ENCODE results near the gene FAAP20.

FAAP20 gene

DNA sequence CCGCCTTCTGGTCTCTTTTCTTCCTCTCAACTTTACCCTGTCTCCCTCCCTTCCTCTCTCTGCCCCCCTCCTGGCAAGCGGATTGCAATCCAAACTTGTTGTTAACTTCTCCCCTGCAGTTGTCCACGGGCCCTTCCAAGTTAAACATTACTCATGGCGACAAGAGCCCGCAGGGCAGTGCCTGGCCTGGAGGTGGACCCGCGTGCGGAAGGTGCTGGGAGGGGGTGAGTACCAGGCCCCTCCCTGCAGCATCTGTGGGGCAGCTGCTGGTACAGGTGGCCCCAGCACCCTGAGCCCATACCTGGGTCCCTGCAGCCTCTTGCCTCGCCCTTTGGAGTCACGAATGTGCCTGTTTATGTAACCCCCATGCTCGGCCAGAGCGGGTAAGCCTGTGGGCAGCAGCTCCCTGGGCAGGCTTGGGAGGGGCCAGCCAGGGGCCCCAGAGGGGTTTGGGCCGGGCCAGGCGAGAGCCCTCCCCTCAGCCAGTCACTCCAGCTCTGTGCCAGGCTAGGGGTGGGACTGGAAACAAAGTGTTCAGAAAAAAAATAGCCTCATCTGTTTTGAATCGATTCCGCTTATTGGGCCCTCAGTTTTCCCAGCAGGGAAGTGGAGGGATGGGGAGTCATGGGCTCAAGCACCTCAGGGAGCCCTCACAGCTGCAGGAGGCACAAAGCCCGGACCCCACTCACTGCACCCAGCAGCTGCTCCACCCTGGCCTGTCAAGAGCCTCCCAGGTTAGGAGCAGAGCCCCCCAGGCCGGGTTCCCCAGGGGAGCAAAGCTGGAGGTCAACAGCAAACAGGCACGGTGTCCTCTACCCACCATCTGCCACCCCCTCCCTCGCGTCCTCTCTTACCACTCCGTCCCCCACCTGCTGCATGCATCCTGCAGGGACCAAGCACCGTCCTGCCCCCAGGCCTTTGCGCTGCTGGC is 14.0 kb upstream of the FAAP20 start:
- Histone ChIP-seq H3K4me1 (ENCODE audit: control insufficient read depth, insufficient read depth, low read length, poor library complexity, severe bottlenecking) (peaks cover 51% of the 10 kb centered on the region), H3K9me3 (ENCODE audit: control insufficient read depth, low read length) (no peaks in the 10 kb centered on the region), H3K36me3 (ENCODE audit: control insufficient read depth, insufficient read depth, low read length) (no peaks in the 10 kb centered on the region), H3K27ac (ENCODE audit: low read depth, low read length, severe bottlenecking) (peak overlapping the region; percentile 10), H3K4me3 (ENCODE audit: extremely low read depth, insufficient read depth, low read length, poor library complexity, severe bottlenecking) (no peak overlapping the region)
- 86 to 89% methylated on average over 18 of the region's 24 CpGs for WGBS, 2 experiments (ENCODE audit: insufficient coverage in 2 of 2)

- Histone ChIP-seq H3K36me3 (ENCODE audit: control insufficient read depth, insufficient read depth, low read length) (no peaks in the 10 kb centered on the region), H3K27ac (ENCODE audit: low read depth, low read length, severe bottlenecking) (no peak overlapping the region), H3K4me1 (ENCODE audit: control insufficient read depth, insufficient read depth, low read length, poor library complexity, severe bottlenecking) (peaks cover 40% of the 10 kb centered on the region), H3K4me3 (ENCODE audit: extremely low read depth, insufficient read depth, low read length, poor library complexity, severe bottlenecking) (no peak overlapping the region), H3K9me3 (ENCODE audit: control insufficient read depth, low read length) (no peaks in the 10 kb centered on the region)
- 89 to 93% methylated on average over 14 to 16 of the region's 16 CpGs for WGBS, 2 experiments (ENCODE audit: insufficient coverage in 2 of 2)
Measured at GRCh38 chr1:2206813-2207487, 12.4 kb upstream of the FAAP20 start.

DNA sequence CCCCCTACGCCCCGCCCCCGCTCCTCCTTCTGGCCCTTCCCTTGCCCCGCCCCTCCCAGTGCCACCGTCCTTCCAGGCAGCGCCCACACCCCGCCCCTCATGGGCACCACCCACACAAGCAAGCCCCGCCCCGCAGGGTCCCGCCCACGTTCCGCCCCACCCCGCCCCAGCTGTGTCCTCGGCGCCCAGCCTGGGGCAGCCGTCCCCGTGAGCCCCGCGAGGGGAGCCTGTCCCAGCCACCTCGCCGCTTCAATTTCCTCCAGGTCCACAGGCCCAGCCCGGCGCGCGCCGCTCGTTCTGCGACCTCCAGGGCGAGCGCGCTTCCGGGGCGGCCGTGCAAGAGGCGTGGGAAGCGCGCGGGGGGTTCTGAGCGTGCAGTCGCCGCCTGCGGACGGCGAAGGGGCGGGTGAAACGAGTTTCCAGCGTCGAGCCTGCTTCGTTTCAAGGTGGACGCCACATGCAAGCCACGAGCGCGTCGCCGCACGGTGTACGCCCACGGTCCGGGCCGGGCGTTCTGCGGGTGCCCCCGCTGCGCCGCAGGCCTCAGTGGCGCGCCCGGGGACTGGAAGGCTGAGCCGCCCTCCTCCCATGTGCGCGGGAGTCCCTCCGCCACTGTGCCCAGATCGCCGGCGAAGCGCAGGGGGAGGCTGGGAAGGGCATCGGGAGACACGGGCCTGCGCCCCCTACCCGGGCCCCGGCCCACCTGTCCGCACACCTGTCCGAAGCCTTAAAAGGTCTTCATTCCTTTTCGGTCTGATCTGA is 10.8 kb upstream of the FAAP20 start:
- Histone ChIP-seq H3K9me3 (ENCODE audit: control insufficient read depth, low read length) (no peaks in the 10 kb centered on the region), H3K4me1 (ENCODE audit: control insufficient read depth, insufficient read depth, low read length, poor library complexity, severe bottlenecking) (peaks cover 40% of the 10 kb centered on the region), H3K4me3 (ENCODE audit: extremely low read depth, insufficient read depth, low read length, poor library complexity, severe bottlenecking) (peak overlapping the region; percentile 33), H3K36me3 (ENCODE audit: control insufficient read depth, insufficient read depth, low read length) (no peaks in the 10 kb centered on the region), H3K27ac (ENCODE audit: low read depth, low read length, severe bottlenecking) (peak overlapping the region; percentile 57)
- 24 to 33% methylated on average over 64 to 72 of the region's 84 CpGs for WGBS, 2 experiments (ENCODE audit: insufficient coverage in 2 of 2)

GRCh38 chr1:2204415-2205190 is 10.0 kb upstream of the FAAP20 start:
- H3K27ac ChIP-seq (ENCODE audit: low read depth, low read length, severe bottlenecking) = peak overlapping the region; percentile 89
- peaks cover 40% of the 10 kb centered on the region for H3K4me1 ChIP-seq (ENCODE audit: control insufficient read depth, insufficient read depth, low read length, poor library complexity, severe bottlenecking)
- 3 to 4% methylated on average over 20 to 23 of the region's 60 CpGs for WGBS, 2 experiments (ENCODE audit: insufficient coverage in 2 of 2)
- peak overlapping the region; percentile 44 for H3K4me3 ChIP-seq (ENCODE audit: extremely low read depth, insufficient read depth, low read length, poor library complexity, severe bottlenecking)
- no peaks in the 10 kb centered on the region for H3K36me3 ChIP-seq (ENCODE audit: control insufficient read depth, insufficient read depth, low read length)
- H3K9me3 ChIP-seq (ENCODE audit: control insufficient read depth, low read length) = no peaks in the 10 kb centered on the region

GRCh38 chr1:2203671-2204414 is 9.3 kb upstream of the FAAP20 start:
- 91 to 92% methylated on average over 20 to 23 of the region's 25 CpGs for whole genome bisulfite sequencing, 2 experiments (ENCODE audit: insufficient coverage in 2 of 2)
- H3K27ac ChIP-seq (ENCODE audit: low read depth, low read length, severe bottlenecking) = peak overlapping the region; percentile 89
- H3K36me3 ChIP-seq (ENCODE audit: control insufficient read depth, insufficient read depth, low read length) = no peaks in the 10 kb centered on the region
- no peaks in the 10 kb centered on the region for H3K9me3 ChIP-seq (ENCODE audit: control insufficient read depth, low read length)
- peak overlapping the region; percentile 44 for H3K4me3 ChIP-seq (ENCODE audit: extremely low read depth, insufficient read depth, low read length, poor library complexity, severe bottlenecking)
- H3K4me1 ChIP-seq (ENCODE audit: control insufficient read depth, insufficient read depth, low read length, poor library complexity, severe bottlenecking) = peaks cover 40% of the 10 kb centered on the region

DNA sequence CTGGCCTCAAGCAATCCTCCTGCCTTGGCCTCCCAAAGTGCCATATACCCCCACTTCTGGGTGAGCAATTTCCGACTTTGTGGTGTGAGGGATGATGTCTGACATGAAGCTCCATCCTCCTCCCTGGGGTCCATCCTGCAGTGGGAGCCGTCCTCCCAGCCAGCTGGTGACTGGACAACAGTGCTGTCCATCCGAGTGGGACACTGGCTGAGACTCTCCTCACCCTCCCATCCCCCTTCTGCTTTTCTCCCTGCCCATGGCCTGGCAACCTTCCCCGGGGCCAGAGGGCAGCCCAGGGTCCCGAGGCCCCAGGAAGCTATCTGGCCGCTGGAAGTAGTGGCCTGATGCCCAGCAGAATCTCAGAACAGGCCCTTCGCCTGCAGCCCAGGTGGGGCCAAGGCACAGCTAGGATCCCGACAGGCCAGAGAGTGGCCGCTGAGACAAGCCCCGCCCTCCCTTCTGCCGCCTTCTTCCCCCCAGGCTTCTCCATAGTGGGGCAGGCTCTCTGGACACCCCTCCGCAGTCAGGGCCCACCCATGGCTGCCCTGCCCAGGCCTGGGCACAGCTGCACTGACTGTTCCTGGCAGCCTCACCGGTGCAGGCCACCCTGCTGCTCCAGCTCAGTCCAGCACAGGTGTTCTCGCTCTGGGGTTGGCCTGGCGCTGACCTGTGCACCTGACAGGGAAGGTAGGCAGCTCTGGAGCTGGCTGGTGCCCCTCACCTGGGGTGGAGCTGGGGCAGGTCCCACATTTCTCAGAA is 8.4 kb upstream of the FAAP20 start:
- Histone ChIP-seq H3K4me1 (ENCODE audit: control insufficient read depth, insufficient read depth, low read length, poor library complexity, severe bottlenecking) (peaks cover 32% of the 10 kb centered on the region), H3K4me3 (ENCODE audit: extremely low read depth, insufficient read depth, low read length, poor library complexity, severe bottlenecking) (no peak overlapping the region), H3K27ac (ENCODE audit: low read depth, low read length, severe bottlenecking) (no peak overlapping the region), H3K36me3 (ENCODE audit: control insufficient read depth, insufficient read depth, low read length) (no peaks in the 10 kb centered on the region), H3K9me3 (ENCODE audit: control insufficient read depth, low read length) (no peaks in the 10 kb centered on the region)
- 81 to 88% methylated on average over 11 to 12 of the region's 15 CpGs for WGBS, 2 experiments (ENCODE audit: insufficient coverage in 2 of 2)

DNA sequence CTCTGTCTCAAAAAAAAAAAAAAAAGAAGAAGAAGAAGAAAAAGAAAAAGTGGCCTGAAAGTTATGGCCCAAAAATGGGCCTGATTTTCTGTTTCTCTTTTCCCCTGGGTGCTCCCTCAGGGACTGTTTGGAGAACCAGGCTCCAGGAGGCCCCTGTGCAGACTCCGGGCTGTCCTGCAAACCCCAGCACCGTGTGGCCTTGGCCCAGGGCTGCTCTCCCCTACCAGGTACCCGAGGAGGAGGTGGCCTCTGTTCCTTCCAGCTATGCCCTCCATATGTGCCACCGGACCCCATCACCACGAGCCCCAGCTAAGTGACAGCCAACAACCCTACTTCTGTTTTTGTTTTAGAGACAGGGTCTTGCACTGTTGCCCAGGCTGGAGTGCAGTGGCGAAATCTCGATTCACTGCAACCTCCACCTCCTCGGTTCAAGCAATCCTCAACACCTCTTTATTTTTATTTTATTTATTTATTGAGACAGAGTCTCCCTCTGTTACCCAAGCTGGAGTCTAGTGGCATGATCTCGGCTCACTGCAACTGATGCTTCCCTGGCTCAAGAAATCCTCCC is 7.5 kb upstream of the FAAP20 start:
- 89 to 94% methylated on average over 5 to 6 of the region's 9 CpGs for WGBS, 2 experiments (ENCODE audit: insufficient coverage in 2 of 2)
- peaks cover 25% of the 10 kb centered on the region for H3K4me1 ChIP-seq (ENCODE audit: control insufficient read depth, insufficient read depth, low read length, poor library complexity, severe bottlenecking)
- H3K27ac ChIP-seq (ENCODE audit: low read depth, low read length, severe bottlenecking) = no peak overlapping the region
- no peaks in the 10 kb centered on the region for H3K36me3 ChIP-seq (ENCODE audit: control insufficient read depth, insufficient read depth, low read length)
- H3K4me3 ChIP-seq (ENCODE audit: extremely low read depth, insufficient read depth, low read length, poor library complexity, severe bottlenecking) = no peak overlapping the region
- no peaks in the 10 kb centered on the region for H3K9me3 ChIP-seq (ENCODE audit: control insufficient read depth, low read length)

- no peak overlapping the region for H3K27ac ChIP-seq (ENCODE audit: low read depth, low read length, severe bottlenecking)
- H3K36me3 ChIP-seq (ENCODE audit: control insufficient read depth, insufficient read depth, low read length) = no peaks in the 10 kb centered on the region
- no peak overlapping the region for H3K4me3 ChIP-seq (ENCODE audit: extremely low read depth, insufficient read depth, low read length, poor library complexity, severe bottlenecking)
- H3K4me1 ChIP-seq (ENCODE audit: control insufficient read depth, insufficient read depth, low read length, poor library complexity, severe bottlenecking) = peaks cover 24% of the 10 kb centered on the region
- H3K9me3 ChIP-seq (ENCODE audit: control insufficient read depth, low read length) = no peaks in the 10 kb centered on the region
- WGBS, 2 experiments (ENCODE audit: insufficient coverage in 2 of 2) = 87 to 92% methylated on average over 9 to 14 of the region's 14 CpGs
Measured at GRCh38 chr1:2201062-2201461, 6.5 kb upstream of the FAAP20 start.

DNA sequence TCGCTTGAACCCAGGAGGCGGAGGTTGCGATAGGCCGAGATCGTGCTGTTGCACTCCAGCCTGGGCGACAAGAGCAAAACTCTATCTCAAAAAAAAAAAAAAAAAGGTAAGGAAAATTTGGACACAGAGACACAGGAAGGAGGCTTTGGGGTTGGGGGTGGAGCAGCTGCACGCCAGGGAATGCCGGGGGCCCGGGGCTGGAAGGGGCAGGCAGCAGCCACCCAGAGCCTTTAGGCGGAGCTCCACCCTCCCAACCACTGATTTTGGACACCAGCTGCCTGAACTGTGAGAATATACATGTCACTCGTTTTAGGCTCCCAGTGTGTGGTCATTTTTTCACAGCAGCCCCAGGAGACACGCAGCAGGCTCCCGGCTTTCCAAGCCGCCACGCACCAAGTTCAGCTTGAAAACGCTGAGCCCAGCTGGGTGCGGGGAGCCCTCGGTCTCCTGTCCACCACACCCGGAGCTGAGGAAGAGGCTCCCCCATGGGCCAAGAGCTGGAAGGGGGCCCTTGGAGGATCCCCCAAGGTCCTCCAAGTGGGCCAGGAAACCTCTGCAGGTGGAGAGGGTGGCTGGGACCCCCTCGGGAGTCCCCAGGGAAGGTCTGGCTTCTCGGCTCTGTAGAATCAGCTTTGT is 5.9 kb upstream of the FAAP20 start:
- peaks cover 24% of the 10 kb centered on the region for H3K4me1 ChIP-seq (ENCODE audit: control insufficient read depth, insufficient read depth, low read length, poor library complexity, severe bottlenecking)

More for the DNA sequence above, 5.9 kb upstream of the FAAP20 start:
- Histone ChIP-seq H3K4me3 (ENCODE audit: extremely low read depth, insufficient read depth, low read length, poor library complexity, severe bottlenecking) (peak overlapping the region; percentile 2), H3K36me3 (ENCODE audit: control insufficient read depth, insufficient read depth, low read length) (no peaks in the 10 kb centered on the region), H3K27ac (ENCODE audit: low read depth, low read length, severe bottlenecking) (no peak overlapping the region), H3K9me3 (ENCODE audit: control insufficient read depth, low read length) (no peaks in the 10 kb centered on the region)
- 82 to 89% methylated on average over 11 to 15 of the region's 21 CpGs for WGBS, 2 experiments (ENCODE audit: insufficient coverage in 2 of 2)
